LoVo (cell line): ENCODE data around the gene COX19.

Experiments
- DNase-seq: peaks from one replicate; pipeline ENCODE4 v3.0.0-alpha.2; 2016; ENCODE audit warnings: low spot score

COX19 gene

DNA sequence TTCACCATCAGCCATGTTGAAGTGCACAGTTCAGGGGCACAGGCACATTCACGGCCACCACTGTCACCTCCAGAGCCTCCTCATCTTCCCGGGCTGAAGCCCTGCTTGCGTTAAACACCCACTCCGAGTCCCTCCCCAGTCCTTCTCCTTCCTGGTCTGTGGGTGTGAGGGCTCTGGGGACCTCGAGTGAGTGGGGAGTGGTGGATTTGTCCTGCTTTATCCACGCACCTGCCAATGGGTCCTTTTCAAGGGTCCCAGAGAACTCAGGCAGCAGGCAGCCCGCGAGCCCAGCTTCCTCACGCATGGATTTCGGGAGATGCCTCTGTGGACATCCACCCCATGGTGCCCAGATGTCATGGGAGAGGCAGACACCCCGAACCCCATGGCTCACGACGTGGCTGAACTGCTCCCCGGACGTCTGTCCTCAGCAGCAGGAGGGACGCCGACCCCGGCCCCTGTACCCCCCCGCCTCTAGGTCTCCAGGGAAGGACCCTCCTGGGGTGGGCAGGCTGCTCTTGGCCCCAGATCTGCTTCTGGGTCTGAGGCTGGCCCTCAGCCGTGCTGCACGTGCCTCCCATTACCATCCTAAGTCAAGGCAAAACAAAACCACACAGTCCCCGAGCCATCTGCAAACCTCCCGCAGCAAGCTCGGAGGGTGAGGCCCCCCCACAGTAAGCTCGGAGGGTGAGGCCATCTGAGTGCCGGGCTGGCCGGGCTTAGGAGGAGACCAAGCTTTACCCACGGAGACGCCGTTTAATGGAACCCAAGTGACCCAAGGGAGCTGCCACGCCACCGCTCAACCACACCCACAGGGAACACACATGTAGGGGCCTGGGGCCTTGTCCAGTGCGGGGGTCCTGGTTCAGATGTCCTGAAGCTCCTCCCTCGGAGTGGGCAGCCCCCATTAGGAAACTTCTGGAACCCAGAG, 16.6 kb upstream of the COX19 start:
- no peak for DNase-seq

DNA sequence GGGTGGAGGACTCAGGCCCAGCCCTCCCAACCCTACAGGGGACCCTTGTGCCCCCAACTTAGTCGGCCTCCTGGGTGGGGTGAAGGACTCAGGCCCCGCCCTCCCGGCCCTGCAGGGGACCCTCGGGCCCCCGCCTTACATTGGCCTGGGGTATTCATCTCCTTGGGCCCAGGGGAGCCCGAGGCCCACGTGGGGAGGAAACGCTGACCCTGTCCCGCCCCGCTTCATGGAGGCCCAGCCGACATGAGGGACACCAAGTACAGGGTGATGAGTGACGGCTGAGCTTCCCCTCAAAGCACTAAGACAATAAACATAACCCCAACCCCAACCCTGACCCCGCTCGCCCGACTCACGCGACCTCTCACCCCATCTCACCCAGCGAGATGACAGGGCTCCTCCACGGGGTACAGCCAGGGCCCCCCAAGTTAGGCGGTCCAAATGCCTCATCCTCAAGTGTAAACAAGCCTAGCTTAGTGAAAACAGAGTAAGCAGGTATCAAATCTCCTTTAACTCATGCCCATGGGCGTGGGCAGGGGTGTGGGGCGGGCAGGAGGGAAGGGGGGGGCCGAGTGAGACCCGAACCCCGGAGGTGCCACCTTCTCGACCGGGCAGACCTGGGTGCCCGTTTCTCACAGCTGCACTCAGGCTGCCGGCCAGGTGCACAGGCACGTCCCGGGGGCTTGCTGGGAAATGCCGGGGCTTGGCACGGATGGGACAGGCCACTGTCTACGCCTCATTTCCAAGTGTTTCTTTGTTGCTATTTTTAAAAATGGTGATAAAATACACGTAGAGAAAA, 15.8 kb upstream of the COX19 start:
- DNase-seq, result no peak

DNA sequence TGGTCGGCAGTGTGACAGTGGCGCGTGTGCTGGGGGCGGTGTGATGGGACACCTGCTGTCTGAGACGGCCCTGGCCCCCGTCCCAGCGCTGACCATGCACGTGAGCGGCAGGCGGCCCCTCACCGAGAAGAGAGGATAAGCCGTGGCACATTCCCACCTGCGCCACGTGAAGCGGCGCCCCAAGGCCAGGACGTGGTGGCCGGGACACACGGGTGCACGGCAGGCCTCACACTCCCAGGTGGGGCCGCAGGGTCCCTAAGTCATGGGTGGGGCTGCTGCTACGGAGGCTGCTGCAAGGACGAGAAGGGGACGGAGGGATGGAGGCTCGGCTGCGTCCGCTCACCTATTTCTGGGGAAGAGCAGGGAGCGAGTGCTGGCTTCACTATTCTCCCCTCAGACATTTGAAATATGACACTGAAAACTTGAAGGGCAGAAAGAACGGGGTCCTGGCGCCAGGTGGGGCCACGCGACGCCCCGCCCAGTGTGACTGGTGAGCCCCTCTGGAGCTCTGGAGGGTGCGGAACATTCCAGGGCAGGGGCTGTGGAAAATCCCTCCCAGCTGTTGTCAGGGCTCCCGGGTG, 15.1 kb upstream of the COX19 start:
- DNase-seq, result no peak

DNA sequence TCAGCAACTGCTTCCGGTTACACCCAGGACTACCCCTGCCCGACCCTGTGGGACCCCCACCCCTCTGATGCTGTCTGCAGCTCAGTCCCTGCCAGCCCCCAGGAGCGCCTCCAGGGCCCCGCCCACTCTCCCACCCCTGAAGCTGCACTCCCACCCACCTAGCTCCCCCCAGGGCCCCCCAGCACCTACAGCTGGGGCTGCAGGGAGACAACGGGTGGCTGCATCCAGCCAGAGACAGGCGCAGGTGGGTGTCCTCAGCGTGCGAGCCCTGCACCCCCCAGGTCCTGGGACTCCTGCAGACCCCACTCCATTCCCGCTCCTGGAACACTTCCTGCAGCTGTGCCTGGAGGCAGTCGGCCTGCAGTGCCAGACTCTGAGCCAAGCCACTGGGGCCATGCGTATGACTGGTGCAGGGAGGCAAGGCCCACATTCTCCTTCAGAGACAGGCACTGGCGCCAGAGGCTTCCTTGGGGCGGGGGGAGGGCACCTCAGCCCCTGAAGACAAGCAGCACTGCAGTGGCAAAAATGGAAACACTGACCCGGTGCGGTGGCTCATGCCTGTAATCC, 13.7 kb upstream of the COX19 start:
- no peak for DNase-seq

DNA sequence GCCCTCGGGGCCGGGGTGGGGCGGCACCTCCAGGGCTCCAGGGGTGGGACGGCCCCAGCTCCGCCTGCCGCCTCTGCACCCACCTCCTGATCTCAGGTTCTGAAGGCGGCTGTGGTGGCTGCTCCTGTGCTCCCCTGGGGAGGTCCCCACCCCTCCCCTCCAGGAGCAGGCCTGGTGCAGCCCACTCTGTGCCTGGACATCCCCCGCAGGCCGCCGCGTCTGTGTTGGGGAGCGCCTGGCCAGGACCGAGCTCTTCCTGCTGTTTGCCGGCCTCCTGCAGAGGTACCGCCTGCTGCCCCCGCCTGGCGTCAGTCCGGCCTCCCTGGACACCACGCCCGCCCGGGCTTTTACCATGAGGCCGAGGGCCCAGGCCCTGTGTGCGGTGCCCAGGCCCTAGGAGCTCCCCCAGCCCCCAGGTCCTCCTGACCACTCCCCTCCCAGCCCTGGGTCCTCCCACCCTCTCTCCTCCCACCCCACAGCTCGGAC, 13.1 kb upstream of the COX19 start:
- no peak for DNase-seq

DNA sequence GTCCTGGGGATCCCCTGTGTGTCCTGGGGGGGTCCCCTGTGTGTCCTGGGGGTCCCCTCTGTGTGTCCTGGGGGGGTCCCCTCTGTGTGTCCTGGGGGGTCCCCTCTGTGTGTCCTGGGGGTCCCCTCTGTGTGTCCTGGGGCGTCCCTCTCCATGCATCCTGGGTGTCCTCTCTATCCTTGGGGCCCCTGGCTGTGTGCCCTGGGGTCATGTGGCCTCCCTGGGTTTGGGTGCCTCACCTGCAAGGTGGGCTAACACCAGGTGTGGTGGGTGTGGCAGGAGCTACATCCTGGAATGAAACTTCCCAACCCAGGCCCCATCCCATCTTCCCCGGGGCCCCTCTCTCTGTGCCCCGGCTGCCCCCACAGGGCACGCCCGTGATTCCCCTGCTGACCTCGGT, 12.6 kb upstream of the COX19 start:
- DNase-seq, result no peak

DNA sequence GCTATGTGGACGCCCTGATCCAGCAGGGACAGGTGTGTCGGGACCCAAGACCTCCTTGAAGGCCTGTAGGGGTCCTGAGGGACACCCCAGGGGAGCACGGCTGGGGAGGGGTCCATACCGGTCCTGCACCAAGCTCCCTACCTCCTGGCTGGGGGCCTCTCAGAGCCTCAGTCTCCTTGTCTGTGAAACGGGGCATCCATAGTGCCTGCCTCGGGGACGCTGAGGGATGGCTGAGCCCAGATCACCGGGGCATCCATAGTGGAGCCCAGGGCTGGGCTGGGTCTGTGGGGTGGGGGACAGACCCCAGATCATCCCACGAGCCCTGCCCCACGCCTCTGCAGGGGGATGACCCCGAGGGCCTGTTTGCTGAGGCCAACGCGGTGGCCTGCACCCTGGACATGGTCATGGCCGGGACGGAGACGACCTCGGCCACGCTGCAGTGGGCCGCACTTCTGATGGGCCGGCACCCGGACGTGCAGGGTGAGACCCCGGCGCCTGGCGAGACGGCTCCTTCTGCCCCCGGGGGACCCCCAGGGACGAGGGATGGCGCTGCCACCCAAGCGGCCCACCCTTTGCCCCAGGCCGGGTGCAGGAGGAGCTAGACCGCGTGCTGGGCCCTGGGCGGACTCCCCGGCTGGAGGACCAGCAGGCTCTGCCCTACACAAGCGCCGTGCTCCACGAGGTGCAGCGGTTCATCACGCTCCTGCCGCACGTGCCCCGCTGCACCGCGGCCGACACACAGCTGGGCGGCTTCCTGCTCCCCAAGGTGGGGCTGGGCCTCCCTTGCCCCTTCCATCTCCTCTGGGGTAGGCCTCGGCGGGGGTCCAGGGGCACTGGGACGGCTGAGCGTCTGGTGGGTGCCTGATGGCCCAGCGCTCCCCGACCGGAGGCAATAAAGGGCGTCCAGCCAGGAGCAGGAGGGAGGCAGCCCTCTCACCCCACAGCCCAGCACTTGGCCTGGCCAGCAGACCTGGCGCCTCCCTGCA, 11.7 kb upstream of the COX19 start:
- no peak for DNase-seq

DNA sequence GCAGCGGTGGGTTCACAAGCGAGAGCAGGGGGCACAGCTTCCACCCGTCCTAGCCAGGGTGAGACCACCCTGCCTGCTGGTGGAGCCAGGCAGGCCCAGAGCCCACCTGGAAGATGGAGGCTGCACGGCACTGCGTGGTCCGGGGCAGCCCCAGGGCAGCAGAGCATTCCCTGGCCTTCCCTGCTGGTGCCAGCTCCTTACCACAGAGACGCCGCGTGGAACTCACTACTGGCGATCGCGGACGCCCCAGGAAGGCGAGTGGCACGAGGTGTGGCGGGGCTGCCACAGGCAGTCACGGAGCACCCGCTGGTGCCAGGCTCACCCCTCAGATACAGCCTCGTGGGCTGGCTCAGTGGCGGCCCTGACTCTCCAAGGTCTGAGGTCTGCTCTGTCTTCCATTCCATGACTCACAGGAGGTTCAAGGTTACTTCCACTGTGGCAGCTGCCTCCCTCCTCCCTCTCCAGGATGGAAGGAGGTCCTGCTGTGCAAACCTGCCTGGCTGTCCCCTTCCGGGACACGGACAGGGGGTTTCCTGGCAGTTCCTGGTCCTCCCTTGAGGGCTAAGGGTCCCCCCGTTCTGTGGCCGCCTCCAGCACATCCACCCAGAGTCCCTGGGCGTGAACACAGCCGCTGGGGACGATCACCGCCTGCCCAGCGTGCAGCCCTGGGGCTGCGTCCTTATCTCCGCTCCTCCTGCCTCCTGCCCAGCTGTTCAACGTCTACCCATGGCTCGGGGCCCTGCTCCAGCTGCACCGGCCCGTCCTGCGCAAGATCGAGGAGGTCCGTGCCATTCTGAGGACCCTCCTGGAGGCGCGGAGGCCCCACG, 10.8 kb upstream of the COX19 start:
- no peak for DNase-seq

DNA sequence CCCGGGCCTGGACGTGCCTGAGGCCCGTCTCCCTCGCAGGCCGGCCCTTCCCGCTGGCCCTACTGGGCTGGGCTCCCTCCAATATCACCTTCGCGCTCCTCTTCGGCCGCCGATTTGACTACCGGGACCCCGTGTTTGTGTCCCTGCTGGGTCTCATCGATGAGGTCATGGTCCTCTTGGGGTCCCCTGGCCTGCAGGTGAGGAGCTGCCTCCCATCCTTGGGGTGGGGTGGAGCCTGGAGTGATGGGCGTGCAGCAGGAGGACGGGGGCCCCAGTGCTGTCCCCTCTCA, 9.7 kb upstream of the COX19 start:
- DNase-seq, result no peak

DNA sequence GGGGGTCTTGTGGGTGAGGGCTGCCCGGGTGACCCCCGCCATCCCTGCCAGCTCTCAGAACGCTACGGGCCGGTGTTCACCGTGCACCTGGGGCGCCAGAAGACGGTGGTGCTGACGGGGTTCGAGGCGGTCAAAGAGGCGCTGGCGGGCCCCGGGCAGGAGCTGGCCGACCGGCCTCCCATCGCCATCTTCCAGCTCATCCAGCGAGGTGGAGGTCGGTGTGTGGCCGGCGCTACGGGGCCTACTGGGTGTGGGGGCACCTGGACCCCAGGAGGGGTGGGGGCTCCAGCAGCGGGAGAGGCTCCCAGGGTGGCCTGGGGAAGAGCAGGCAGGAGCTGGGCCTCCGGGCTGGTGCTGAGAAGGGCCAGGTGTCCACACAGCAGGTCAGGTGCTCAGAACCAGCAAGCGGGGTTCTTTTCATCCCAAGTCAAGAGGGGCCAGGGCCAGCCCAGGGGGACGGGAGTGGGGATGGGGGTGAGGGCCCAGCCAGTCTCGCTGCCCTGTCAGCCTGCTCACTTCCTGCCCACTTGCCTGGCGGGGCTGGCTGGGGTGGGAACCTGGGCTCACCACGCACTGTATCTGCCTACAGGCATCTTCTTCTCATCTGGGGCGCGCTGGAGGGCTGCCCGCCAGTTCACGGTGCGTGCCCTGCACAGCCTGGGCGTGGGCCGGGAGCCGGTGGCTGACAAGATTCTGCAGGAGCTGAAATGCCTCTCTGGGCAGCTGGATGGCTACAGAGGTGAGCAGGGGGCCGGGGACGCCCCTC, 9.2 kb upstream of the COX19 start:
- no peak for DNase-seq

DNA sequence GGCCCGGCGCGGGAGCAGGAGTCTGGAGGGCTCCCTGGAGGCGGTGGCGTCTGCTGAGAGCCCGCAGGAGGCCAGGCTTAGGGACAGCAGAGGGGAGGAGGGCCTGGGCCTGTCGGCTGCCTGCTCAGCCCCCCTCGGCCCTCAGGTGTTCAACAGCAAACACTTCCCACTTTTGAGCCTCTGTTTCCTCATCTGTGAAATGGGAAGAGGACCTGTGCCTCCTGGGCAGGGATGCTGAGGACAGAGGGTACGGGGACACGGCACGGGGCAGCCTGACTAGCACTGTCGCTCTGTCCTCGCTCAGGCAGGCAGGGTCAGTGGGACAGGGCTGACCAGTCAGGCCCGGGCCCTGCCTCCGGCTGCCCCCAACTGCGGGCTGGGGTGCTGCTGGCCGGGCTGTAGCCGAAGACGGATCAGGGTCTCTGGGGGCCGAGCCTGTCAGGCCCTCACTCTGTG, 8.3 kb upstream of the COX19 start:
- DNase-seq, result no peak

DNA sequence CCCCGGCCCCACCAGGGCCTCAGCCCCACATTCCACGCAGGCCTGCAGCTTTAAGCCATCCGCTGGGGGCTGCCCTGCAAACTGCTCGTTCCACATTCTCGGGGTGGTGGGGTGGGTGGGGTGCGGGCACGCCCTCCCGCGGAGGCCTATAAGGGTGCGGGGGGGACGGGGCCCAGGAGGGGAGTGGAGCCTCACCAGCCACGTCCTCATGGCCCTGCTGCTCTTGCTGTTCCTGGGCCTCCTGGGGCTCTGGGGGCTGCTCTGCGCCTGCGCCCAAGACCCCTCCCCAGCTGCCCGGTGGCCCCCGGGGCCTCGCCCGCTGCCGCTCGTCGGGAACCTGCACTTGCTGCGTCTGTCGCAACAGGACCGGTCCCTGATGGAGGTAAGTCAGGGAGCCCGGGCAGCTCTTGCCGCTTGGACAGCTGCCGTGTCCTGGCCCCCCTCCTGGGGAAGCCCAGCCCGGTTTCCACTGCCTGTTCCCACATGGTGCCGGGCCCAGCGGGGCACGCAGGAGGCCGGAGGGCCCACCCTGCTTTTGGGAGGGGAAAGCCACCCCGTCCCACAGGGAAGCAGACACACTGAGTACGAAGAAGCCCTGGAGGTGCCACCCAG, 7.8 kb upstream of the COX19 start, which contains the start of gene CYP2W1:
TSS of gene CYP2W1 (plus strand) at position 178 of the 612 bp plus-strand sequence. CDS start at position 209, 31 bp downstream.
- DNase-seq, result no peak

DNA sequence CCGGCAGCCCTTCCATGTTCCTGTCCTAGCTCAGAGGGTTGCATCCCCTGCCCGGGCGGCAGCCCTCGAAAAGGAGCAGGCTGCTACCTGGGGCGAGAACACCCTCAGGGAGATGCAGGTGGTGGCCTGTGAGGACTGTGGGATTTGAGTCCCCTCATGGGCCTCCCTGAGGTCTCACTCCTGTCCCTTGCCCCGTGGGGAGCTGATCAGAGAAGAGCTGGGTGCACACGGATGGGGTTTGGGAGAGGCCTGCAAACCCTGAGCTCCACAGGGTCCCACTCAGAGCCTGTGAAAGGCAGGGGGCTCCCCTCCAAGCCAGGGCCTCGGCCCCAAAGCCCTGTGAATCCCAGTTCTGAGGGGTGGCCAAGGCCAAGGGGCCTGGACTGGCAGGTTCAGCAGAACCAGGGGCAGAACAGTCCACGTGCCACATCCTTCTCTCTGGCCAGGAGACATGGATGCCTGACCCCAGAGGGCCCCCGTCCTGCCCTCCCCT, 7.2 kb upstream of the COX19 start:
- no peak for DNase-seq

DNA sequence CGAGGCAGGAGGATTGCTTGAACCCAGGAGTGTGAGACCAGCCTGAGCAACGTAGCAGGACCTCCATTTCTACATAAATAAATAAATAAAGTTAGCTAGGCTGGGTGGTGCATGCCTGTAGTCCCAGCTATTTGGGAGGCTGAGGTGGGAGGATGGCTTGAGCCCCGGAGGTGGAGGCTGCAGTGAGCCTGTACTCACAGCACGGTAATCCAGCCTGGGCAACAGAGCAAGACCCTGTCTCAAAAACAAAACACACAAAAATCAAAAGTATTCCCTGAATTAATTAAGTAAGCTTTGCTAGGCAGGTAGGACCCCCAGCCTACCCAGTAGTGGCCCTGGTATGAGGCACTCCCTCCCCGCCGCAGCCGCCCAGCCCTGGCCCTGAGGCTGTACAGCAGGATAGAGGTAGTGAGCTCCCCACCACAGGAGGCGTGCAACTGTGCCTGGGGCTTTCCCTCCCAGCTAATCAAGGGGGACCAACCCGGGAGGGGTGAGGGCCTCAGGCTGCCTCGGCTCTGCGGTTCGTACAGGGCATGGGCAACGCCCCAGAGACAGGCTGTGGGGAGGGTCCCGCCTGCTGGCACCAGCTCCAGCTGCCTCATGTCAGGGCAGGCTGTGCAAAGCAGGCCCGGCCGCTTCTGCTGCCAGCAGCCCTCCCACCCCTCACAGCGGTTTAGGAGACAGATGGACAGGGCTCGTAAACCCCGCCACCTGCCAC, 6.6 kb upstream of the COX19 start:
- no peak for DNase-seq

DNA sequence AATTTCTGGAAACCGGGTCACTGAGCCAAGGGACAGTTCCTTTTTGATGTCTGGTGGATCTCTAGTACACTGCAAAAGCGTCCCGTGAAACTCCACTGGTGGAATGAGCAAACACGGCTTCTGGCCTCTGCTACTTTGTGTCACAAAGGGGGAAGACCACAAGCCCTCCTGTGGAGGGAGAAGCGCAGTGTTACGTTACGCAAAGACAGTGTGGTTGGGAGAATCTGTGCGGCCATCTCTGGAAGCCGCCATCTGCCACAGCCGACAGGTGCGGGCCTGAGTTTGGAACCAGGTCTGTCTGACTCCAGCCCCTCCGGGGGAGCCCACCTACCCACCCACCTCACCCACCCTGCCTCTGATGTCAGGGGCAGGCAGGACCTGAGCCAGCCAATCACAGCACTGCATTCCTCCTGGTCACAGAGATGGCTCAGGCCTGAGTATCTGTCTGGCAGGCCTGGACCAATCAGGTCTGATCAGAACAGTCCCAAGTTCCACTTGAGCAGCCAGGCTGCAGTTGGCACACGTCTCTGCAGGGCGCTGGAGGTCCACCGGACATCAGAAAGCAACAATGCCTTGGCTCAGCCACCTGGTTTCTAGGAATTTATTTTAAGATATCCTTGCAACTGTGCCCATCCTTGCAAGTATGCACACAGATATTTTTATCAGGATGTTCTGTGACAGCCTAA, 4.7 kb upstream of the COX19 start:
- no peak for DNase-seq

DNA sequence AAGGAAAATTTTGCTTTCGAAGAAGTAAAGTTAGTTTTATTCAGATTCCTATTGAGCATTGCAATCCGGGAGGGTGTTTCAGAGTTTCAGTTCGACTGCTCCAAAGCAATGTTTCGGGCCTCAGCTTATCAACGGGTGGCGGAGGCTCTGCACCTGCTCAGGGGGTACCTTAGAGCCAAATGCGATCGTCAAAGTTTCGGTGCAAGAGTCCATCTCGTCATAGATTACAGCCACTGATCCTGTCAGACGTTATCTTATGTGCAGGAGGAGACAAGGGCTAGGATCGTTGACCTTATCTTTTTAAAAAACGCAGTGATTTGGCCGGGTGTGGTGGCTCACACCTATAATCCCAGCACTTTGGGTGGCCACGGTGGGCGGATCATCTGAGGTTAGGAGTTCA, 3.8 kb upstream of the COX19 start:
- no peak for DNase-seq

DNA sequence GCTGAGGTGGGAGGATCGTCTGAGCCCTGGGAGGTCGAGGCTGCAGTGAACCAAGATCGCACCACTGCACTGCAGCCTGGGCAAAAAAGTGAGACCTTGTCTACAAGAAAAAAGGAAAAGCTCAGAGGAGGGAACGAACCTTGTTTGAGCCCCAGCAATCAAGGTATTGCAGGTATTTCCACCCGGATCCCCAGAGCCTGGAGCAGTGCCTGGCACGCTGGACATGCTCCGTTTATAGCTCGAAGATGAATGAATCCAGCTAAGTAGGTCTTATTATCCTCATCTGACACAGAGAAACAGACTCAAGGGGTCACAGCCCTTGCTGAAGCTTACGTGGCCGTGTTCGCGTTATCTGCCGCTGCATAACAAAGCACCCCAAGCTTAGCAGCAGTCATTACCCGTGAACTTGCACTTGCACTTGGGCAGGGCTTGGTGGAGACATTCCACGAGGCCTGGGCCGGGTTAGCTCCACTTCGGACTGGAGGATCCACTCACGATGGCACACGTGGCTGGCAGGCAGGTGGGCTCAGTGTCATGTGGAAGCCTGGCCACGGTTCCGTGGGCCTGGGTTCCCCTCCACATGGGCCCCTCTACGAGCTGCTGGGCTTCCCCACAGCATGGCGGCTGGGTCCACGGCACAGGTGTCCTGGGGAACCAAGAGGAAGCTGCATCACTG, 3.2 kb upstream of the COX19 start:
- no peak for DNase-seq
